T-helper 9 cell (primary cell): ENCODE measurements around the gene GSTT2B.
"Not testable (repeated sequence)": the region's sequence is repeated elsewhere in the genome, so short reads cannot be mapped to it uniquely, and the experiment has no call there.

ENCODE experiments used
- DNase-seq: peaks from one replicate; pipeline ENCODE4 v3.0.0-alpha.2; 2020
- total RNA-seq, 2 donors: gene quantifications; one replicate each; lab custom pipeline; 2026; lab: John Stamatoyannopoulos, UW

GSTT2B gene, protein sequence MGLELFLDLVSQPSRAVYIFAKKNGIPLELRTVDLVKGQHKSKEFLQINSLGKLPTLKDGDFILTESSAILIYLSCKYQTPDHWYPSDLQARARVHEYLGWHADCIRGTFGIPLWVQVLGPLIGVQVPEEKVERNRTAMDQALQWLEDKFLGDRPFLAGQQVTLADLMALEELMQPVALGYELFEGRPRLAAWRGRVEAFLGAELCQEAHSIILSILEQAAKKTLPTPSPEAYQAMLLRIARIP
- total RNA-seq: 0 reads per million in 2 donors

DNA sequence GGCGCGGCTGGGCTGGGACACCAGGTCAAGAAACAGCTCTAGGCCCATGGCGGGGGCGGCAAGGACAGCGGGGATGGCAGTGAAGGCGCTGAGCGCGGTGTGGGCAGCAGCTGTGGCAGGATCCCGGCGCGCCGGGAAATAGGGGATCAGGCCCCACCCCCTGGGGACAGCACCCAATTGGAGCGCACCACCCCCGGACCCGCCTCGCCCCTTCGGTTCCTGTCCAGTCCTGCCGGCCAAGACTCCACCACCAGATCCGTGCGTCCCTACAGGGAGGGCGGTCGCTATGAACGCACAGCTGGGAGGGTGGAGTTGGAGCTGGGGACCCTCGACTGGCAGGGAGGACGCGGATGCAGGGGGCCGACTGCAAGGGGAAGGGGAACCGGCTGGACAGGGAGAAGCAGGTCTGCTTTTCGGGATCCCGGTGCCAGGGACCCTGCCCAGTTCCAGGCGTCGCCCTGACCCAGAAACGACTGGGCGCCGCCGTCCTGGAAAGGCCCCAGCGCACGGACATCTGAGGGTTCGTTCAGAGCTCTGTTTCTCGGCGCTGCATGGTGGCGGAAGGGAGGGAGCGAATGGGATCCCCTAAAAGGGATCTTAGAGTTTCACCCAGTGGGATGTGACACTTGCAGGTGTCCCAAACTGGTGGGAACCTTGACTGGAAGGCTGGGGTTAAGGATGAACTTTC is at the start of gene GSTT2B:
Gene GSTT2B (minus strand): TSS at position 112 of the 688 bp plus-strand sequence. CDS start 64 bp downstream, at position 48.
- not testable (repeated sequence) for DNase-seq

DNA sequence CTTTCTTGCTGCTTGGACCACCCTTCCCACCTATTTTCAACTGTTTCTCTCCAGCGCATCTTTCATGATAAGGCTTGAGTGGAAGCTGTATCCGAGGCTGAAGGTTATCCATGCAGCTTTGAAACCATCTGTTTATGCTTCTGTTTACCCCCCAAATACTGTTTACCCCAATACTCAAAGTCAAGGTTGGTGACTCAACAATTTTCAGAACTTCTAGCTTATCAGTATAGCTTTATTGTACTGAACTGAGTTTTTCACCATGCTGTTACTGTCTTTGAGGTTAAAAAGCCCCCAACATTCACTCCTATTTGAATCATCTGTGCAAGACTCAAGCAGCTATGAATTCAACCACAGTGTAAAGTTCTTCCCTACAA is 49.0 kb upstream of the GSTT2B start:
- DNase-seq: no peak

DNA sequence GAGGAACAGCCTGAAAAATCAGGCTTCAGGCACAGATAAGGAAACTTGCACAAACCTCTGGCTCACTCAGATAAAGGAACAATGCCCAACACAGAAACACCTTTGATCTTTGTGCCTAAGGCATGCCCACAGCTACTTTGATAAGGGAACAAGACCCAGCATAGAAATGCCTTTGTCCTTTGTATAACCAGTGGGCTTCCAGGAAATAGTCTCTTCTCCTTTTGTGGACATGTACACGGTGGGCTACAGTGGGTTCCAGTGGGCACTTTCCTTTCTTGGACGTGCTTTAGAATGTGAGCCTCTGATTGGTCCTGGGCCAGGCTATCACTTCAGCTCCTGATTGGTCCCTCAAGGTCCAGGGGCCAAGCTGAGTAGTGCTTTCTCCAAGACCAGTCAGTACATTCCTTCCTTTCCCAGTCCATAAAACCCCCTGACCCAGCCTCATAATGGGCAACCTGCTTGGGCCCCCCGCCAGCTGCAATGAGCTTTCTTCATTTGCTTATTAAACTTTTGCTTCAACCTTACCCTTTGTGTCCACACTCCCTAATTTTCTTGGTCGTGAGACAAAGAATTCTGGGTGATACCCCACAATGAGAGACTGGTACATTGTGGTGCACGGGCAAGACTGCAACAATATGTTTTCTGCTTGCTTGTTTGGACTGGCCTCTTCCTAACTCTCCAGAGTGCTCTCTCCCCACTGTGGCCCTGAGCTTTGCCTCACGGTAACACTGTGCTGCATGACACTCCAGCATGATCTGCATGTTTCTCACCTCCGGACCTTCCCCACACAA is 48.4 kb upstream of the GSTT2B start:
- DNase-seq: no peak

DNA sequence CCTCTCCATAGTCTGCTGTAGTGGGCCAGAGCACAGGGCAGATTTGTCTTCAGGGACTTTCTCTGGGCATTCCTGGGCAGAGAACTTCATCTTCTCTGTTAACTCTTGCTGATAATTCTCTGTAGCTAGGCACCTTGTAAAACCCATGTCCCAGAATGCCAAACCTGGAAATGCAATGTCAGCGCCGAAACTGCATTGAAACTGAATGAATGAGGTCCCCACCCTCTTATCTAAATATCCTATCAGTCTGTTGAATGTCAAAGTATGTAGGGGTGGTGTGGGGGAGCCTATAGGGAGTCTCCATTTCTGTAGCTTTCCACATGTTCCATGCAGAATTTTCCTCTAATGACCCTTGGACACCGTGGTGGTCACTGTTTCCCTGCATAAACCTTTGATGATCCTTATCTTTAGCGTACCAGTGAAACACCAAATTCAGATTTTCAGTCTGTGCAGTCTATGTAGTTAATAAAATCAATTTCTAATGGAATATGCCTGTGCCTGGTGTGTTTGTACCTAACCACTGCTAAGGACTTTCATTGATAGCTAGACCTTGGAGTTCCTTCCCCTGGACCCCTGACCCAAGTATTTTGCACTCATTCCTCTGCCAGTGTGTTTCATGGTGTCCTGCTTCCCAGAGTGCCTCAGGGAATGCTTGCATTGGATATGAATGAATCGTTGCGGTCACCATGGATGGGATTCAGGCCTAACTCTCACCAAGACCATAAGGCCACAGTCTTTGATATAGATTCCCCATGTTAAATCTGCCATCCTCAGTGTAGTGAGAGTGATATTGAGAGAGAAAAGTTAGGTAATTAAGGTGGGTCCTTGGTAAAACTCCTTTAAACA is 47.6 kb upstream of the GSTT2B start:
- no peak for DNase-seq

DNA sequence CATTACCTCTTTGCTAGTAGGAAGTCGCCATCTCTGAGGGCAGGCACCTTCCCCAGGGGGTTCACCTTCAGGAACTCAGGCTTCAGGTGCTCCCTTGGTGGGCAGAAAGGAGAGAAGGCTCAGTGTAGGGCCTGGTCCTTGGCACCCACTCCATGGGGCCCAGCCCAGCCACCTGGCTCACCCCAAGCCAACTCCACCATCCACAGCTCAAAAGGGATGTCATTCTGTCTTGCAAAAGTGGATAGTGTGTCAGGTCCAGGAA is 47.0 kb upstream of the GSTT2B start:
- DNase-seq: no peak

DNA sequence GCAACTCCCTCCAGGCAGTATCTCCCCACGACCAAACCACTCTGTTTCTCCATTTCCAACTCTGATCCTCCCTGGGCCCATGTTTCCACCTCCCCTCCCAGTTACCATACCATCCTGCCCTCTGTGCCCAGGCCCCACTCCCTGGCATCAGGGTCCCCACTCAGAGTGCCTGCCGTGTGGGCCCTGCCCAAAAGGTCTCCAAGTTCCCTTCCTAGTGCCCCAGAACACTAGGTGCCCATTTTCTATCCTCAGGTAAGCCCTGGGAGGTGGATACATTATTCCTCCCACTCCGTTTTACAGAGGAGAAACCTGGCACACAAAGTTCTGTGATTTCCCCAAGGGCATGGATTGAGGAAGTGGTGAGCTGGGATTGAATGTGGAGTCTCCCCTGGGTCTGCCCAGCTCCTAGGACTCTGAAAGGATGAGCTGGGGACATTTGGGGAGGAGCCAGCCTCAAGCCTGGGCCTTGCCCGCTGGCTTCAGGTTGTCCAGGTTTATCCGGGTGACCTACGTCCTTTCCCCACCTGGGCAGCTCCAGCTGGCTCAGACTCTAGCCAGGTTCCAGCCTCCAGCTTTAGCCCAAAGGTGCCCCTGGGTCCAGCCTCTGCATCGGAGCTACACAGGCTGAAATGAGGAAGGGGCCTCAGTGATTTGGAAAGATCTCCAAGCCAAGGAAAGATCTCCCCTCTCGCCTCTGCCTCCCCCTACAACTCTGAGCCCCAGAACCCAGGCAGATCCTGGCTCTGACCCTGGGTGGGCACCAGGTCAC is 46.4 kb upstream of the GSTT2B start:
- no peak for DNase-seq

DNA sequence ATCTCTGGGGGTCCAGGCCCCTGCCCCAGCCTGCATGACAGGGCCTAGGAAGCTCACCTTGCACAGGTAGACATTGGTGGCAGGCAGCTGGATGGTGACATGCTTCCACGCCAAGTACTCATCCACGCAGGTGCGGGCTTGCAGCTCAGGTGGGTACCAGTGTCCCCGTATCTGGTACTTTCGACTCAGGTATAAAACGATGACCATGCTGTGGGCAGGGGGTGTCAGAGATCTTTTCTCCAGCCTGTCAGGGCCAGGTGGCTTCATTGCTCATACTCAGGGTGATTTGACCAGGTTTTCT is 45.9 kb upstream of the GSTT2B start:
- no peak for DNase-seq

DNA sequence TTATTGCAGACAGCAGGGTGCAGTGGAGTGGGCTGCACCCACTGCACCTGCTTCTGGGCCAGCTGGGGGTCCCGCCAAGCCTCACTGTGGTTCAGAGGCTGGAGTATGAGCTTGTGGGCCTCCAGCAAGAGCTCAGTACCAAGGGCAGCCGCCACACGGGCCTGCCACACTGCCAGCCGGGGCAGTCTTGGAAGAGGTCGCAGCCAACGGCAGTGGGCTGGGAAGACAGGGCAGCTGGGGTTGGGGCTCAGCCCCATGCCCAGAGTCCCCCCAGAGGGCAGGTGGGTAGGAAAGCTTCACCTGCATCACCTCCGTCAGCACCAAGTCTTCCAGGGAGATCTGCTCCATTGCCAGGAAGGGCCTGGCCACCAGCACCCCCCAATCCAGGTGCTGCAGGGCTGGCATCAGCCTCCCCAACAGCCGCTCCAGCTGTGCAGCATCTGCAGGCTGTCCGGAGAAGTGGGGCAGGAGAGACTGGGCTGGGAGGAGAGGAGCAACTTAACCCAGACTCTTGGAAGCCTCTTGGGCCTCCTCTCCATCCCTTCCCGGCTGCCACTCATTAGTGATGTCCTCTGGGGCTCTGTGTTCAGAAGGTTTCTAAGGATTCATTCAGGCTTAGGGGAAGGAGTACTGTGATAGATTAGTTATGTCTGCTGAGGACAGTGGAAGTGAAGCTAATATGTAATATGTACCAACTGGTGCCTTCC is 45.4 kb upstream of the GSTT2B start:
- DNase-seq: no peak

DNA sequence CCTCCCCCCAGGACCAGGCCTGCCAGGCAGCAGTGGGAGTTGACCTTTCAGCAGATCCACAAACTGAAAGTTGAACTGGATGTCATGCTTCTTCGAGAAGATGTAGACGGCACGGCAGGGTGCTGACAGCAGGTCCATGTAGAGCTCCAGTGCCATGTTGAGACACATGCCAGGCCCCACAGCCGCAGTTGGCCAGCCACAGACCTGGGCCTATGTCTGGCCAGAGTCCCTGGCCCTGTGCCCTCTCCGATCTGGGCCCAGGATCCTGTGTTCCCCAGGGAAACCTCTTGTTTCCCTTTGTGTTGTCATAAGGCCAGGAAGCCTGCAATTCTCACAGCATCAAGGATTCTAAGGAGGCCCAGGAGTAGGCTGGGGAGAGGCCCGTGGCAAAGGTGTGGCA is 44.2 kb upstream of the GSTT2B start, which contains the start of gene GSTT4:
Gene GSTT4 (minus strand): TSS at position 253 of the 400 bp plus-strand sequence. CDS start 97 bp downstream, at position 156.
- no peak for DNase-seq

DNA sequence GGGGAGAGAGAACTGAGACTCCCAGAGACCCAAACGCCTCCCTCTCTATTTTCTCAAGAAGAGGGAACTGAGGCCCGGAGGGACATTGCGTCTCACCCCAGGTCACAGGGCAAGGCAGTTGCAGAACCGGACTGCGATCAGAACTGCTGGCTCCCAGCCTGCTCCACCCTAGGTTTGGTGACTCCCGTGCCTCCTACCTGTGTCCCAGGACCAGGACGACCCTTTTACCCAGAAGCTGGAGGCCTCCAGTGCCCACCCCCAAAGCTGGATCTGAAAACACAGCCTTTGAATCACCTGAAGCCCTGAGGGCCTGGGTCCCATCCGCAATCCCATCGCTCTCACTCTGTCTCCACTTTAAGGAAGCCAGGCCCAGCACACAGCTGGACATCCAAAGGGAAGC is 42.9 kb upstream of the GSTT2B start:
- DNase-seq: no peak

DNA sequence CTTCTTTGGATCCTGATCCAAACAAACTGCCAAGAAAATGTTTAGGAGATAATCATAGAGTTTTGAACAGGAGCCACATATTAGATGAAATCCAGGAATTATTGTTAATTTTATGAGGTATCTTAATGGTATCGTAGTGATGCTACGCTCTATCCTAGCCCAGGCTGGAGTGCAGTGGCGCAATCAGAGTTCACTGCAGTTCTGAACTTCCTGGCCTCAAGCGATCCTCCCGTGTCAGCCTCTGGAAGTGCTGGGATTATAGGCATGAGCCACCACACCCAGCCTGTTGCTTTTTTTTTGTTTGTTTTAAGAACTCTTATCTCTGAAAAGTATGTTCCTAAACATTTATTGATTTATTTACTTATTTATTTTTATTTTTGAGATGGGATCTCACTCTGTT is 41.9 kb upstream of the GSTT2B start:
- no peak for DNase-seq

DNA sequence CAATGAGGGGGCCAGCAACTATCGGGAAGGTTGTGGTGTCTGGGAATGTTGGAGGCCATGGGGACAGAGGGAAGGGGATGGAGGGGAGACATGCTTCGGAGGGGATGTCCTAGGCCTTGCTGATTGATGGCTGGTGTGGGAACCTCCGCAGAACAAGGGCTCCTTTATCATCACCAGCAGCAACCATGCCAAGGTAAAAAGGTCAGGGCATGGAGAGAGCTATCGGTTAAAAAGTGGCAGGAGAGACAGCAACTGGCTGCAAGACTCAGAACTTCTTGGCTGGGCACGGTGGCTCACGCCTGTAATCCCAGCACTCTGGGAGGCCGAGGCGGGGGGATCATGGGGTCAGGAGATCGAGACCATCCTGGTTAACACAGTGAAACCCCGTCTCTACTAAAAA is 41.3 kb upstream of the GSTT2B start:
- no peak for DNase-seq

DNA sequence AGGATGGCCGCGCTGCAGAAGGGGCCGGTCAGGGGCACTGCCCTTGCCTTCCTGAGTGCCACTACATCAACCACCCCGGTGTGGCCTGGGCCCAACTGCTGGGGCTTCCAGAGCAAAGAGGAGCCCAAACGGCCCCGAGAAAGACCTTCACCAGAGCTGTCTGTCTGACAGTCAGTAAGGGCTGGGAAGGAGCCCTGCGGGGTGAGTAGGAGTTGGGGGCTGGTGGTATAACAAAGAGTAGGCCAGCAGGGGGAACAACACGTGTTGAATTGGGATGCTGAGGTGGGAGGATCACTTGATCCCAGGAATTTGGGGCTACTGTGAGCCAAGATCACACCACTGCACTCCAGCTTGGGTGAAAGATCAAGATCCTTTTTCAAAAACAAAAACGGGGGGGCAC is 40.3 kb upstream of the GSTT2B start:
- no peak for DNase-seq

DNA sequence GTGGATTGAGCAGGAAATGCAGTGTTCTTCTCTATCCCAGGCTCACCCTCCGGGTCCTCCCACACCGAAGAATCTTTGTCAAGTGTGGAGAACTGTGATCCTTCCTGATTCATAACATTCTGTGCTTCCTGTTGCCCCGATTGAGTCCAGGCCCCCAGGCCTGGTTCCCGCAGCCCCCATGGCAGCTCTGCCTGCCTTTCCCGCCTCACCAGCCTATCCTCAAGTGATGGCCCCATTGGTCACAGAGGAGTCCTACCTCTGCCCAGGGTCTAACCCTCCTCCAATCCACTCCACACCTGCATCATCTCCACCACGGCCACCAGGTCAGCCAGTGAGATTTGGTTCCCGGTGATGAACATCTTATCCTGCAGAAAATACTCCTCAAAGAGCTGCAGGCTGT is 38.8 kb upstream of the GSTT2B start:
- not testable (repeated sequence) for DNase-seq

DNA sequence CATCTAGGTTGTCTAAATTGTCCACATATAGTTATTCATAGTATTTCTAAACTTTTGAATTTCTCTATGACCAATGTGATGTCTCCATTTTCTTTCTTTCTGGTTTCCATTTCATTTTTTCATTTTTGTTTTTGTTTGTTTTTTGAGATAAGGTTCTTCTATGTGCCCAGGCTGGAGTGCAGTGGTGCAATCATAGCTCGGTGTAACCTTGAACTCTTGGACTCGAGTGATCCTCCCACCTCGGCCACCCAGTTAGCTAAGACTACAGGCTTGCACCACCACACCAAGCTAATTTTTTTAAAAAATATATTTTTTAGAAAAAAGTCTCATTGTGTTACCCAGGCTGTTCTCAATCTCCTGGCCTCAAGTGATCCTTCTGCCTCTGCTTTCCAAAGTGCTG is 36.1 kb upstream of the GSTT2B start:
- DNase-seq: no peak

DNA sequence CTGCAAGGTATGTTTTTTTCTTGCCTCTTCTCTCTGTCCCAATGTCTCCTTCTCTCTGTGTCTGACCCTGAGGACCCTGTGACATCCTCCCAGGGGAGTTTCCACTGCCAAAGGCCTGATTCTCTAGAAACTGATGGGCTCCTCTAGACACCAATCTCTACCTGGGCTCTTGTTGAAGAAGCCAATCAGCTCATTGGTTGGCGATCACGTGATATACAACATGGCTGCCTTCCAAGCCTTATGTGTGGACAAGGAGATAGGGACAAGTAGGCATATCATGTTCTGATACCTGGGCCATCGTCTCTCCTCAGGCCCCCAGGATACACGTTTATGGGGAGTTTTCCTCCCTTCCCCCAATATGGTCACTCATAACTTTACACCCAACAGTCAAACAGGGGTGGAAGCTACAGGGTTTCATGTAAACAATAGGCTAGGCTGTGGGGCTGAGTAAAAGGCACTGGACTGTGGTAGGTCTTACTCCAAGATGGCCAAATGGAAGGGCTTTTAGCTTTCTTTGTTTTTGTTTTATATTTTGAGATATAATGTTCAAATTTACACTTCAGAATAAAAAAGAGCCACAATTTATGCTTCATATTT is 32.7 kb upstream of the GSTT2B start:
- DNase-seq: not testable (repeated sequence)

DNA sequence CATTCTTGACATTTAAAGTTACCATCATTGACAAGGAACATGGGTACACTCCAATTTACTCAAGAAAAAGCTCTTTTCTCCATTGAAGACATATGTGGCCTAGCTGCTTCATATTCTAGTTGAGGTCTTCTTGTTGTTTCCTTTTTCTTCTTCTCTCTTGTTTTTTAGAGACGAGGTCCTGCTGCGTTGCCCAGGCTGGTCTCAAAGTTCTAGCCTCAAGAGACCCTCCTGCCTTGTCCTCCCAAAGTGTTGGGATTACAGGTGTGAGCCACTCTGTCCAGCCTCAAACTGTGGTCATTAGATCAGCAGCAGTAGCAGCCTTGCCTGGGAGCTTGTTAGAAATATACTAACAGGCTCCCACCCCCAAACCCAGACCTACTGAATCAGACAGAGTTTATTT is 32.1 kb upstream of the GSTT2B start:
- DNase-seq: not testable (repeated sequence)

DNA sequence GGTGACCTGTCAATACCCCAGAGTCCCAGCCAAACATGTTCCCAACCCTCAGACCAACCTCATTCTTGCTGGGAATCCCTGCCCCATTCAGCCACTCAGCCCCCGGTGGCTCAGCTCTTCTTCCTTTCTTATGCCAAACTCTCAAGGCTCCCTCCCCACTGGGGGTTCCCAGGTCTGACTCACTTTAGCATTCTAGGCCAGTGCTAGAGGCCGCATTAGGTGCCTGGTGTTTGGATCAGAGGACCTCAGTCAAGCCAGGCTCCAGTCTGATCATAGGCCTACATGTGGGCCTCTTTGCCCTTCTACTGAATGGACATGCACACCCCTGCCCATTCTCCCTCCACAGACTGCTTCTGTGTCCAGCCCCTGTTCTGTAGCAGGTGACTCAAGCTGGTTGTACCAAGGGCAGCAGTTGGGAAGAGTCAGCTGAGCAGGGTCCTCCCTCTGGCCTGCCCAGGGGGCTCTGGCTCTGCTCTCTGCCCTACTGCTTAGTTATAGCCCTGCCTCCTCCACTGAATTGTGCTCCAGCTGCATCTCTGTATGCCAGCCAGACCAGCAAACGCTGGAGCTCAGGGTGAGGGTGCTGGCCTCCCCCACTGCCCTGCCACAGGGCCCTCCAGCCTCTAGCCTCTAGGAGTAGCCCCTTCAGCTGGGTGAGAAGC is 28.7 kb upstream of the GSTT2B start:
- DNase-seq: not testable (repeated sequence)

DNA sequence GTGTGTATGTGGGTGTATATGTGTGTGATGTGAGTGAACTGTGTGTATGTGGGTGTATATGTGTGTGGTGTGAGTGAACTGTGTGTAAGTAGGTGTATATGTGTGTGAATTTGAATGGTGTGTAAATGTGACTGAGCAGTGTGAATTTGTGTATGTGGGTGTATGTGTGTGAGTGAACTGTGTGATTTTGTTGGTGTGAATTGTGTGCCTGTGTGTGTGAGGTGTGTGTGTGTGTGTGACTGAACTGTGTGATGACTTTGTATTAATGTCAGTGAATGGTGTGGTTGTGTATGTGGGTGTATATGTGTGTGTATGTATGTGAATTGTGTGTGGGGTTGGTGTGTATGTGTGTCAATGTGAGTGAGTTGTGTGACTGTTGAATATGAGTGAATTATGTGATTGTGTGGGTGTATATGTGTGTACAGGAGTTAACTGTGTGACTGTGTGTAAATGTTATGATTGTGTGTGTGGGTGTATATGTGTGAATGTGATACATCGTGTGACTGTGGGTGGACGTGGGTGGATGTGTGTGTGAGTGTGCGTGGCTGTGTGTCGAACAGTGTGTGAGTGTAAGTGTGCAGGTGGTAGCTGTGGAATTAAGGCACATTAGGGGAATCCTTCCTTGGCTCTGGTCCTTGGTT is 25.7 kb upstream of the GSTT2B start:
- not testable (repeated sequence) for DNase-seq

DNA sequence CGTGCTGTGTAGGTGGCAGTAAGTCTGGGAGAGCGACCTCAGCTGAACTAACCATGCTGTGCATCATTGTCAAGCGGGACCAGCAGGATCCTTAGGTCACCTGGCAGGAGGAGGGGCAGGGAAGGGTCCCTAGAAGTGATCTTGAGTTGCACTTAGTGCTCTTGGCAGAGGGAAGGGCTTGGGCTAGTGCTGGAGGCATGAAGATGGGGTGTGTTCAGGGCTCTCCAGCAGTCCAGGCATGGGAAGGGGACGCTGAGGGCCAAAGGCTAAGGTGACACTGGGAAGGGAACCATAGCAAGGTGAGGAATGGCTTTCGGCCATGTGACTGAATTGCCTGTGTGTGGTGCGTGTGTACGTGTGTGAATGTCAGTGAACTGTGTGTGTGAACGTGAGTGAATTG is 25.1 kb upstream of the GSTT2B start:
- not testable (repeated sequence) for DNase-seq
